ENCODE data around the gene MT1HL1.
"Not testable (repeated sequence)": the region's sequence is repeated elsewhere in the genome, so short reads cannot be mapped to it uniquely, and the experiment has no call there.

Gene MT1HL1

GRCh38 chr1:236975461-236975860 is 28.8 kb downstream of the MT1HL1 start:
- DNase-seq (ENCODE audit: low read depth), result no peak

- DNase-seq (ENCODE audit: low read depth), result not testable (repeated sequence)
Observed at GRCh38 chr1:236974025-236974424, 30.2 kb downstream of the MT1HL1 start.

- no peak for DNase-seq (ENCODE audit: low read depth)
Observed at GRCh38 chr1:236966636-236967035, 37.6 kb downstream of the MT1HL1 start.

GRCh38 chr1:236963920-236964319 is 40.3 kb downstream of the MT1HL1 start:
- DNase-seq (ENCODE audit: low read depth), result no peak

- no peak for DNase-seq (ENCODE audit: low read depth)
Observed at GRCh38 chr1:236959112-236959511, 45.1 kb downstream of the MT1HL1 start.

- DNase-seq (ENCODE audit: low read depth), result no peak
Observed at GRCh38 chr1:236957235-236957634, 47.0 kb downstream of the MT1HL1 start.
